ENCODE data around the gene UTP25. TPM values are rescaled to one million over a fixed set of nuclear protein-coding genes. Genes with fewer than 3 reads are reported as not detected.

UTP25 gene
- total RNA-seq: 6.8 and 7.1 TPM in 2 replicates

GRCh38 chr1:209827384-209828262, at the start of gene UTP25:
UTP25 (plus strand) TSS chr1:209827972; CDS start chr1:209828064, 92 bp downstream.

DNA sequence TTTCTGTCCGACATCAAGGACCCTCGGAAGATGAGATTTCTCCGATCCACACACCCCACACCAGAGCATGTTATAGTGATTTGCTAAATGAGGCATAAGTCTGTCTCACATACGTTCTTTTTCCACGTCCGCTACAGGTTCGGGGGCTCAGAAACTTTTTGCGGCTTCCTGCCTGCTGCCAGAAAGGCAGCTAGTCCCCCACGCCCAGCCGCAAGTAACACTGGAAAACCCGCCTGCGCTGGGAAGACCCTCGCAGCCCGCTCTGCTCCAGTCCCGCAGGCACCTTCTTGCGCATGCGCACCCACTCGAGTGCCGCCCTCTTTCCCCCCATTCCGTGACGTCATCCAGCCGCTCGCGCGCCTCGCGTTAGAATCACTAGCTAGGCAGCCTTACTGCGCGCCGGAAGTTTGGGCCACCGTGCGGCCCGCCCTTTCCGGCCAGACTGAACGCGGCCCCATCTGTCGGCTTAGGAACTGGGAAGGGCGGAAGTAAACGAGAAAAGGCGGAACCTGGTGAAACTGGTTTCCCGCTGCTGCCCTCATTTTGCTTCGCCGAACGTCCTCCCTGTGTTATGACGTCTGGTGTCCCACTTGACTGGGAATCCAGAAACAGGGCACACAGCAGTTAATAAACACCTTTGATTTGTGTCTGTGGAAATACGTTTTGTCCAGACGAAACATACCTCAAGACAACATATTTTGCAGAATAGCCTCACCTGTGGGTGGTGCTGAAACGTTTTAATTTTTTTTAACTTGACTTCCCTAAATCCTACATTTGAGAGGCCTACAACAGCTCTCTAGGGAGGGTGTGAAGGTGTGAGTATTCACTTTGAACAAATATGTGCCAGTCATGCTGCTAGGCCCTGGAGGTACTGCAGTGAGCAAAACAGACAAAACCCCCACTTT, 43.3 kb upstream of the UTP25 start, which contains the start of gene C1orf74:
Gene C1orf74, minus strand, starts transcription at position 295 of the 905 bp plus-strand sequence. CDS start 925 bp downstream, outside the sequence.

GRCh38 chr1:209805875-209806760, 21.7 kb upstream of the UTP25 start, which contains the start of gene IRF6:
IRF6 (minus strand) TSS chr1:209806142; CDS start chr1:209801413, 4,729 bp downstream.

Other genes with a start within 250 kb of the UTP25 start
- not detected in 2 replicates for gene CAMK1G, start 244.3 kb upstream of the UTP25 start, total RNA-seq
- gene LAMB3, start 175.5 kb upstream of the UTP25 start, total RNA-seq: 14.0 and 21.8 TPM in 2 replicates
- gene G0S2, start 152.6 kb upstream of the UTP25 start, total RNA-seq: 14.4 and 23.2 TPM in 2 replicates
- 2.7 TPM in 1 of 2 replicates, not detected in the other for gene HSD11B1, start 123.1 kb upstream of the UTP25 start, total RNA-seq
- gene TRAF3IP3, start 71.9 kb upstream of the UTP25 start, total RNA-seq: not detected in 2 replicates
- 2.2 and 2.7 TPM in 2 replicates for gene C1orf74, start 43.4 kb upstream of the UTP25 start, total RNA-seq
- 3.0 and 7.9 TPM in 2 replicates for gene IRF6, start 21.8 kb upstream of the UTP25 start, total RNA-seq
- gene SYT14, start 110.2 kb downstream of the UTP25 start, total RNA-seq: 0.09 and 2.4 TPM in 2 replicates